Astrocyte of the spinal cord (primary cell): ENCODE results near the gene FREM2.

Experiments used
- DNase-seq: peaks from one replicate; pipeline ENCODE4 v3.0.0; 2011; ENCODE audit warnings: low read depth, low spot score
- H3K4me3 ChIP-seq: 2 replicates; pipeline ENCODE4 v1.5.1; 2011; ENCODE audit warnings: low read depth, mild to moderate bottlenecking, low read length, moderate library complexity
- in situ Hi-C: cut with HindIII; loops from 2 replicates; pipeline ENCODE4 v1.10.0; 2017; ENCODE audit warnings: low sequenced_read_pairs
- TF ChIP-seq, protein P1 (sequence below): IDR thresholded peaks from 2 replicates; pipeline ENCODE4 v1.5.1; 2012; ENCODE audit warnings: low read depth, mild to moderate bottlenecking, low read length, inconsistent platforms

FREM2 gene

DNA sequence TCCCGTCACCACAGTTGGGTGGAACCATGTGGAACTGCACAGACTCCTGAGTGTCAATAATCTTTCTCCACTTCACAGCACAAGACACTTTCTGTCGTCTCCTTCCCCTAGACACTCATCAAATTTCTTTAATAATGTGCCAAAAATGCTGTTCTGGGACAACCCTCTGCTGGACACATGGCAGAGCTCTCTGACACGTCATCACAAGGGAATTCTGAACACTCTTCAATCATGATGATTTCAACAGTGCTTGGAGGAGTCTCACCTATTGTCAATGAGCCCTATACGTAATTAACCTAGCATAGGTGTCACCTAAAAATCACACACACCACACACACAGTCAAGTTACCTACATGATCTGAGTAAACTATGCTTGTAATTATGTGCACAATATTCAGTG, 162.4 kb downstream of the FREM2 start:
- TF ChIP-seq, protein P1, sequence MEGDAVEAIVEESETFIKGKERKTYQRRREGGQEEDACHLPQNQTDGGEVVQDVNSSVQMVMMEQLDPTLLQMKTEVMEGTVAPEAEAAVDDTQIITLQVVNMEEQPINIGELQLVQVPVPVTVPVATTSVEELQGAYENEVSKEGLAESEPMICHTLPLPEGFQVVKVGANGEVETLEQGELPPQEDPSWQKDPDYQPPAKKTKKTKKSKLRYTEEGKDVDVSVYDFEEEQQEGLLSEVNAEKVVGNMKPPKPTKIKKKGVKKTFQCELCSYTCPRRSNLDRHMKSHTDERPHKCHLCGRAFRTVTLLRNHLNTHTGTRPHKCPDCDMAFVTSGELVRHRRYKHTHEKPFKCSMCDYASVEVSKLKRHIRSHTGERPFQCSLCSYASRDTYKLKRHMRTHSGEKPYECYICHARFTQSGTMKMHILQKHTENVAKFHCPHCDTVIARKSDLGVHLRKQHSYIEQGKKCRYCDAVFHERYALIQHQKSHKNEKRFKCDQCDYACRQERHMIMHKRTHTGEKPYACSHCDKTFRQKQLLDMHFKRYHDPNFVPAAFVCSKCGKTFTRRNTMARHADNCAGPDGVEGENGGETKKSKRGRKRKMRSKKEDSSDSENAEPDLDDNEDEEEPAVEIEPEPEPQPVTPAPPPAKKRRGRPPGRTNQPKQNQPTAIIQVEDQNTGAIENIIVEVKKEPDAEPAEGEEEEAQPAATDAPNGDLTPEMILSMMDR, result no peak
- DNase-seq, result no peak
- in situ Hi-C loops, result no loop called here
- H3K4me3 ChIP-seq, result no peak overlapping the region

DNA sequence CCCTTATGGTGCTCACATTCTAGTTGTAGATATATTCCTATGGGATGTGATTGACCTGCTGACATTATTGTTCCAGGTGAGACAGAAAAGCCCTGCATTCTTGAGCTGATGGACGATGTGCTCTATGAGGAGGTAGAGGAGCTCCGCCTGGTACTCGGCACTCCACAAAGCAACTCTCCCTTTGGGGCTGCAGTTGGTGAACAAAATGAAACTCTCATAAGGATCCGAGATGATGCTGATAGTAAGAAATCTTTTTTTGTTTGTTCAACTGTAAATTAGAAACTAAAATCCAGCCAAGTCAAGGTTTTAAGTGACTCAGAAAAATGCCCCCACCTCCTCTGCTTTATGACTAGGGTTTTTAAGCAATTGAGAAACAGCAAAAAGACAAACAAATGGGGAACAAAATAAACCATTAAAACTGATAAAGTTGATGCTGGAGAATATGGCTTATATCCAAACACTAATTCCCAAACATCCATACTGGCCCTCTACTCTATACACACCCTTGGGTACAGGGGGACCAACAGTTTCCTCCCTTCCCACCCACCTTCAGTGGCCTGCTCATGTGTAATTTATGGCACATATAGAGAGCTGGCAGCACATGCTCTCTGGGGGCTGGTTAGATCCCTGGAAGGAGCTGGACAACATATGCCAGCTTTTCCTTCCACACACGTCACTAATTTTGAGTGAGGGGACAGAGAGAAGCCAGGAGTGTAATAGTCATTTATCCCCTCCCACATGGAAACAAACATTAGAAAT, 164.2 kb downstream of the FREM2 start:
- no peak for DNase-seq
- TF ChIP-seq, protein P1, result no peak
- H3K4me3 ChIP-seq, result no peak overlapping the region
- in situ Hi-C loops, result no loop called here

DNA sequence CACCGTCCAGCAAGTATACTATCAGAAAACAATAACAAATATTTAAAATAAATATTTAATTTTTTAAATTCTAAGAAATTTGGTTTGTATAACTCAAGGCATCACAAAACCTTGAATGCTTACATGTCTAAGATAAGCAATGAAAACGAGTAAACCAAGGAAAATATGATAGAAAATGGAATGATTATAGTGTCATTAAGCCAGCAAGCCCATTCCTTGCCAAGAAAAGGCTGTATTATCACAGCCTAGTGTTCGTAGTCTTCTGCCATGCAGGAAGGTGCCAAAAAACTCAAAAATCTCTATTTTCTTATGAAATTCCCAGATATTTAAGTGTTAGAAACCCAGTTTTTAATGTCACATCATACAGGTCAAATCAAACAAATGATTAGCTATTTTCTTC, 167.3 kb downstream of the FREM2 start:
- in situ Hi-C loops, result no loop called here
- DNase-seq, result no peak
- TF ChIP-seq, protein P1, result no peak
- no peak overlapping the region for H3K4me3 ChIP-seq

DNA sequence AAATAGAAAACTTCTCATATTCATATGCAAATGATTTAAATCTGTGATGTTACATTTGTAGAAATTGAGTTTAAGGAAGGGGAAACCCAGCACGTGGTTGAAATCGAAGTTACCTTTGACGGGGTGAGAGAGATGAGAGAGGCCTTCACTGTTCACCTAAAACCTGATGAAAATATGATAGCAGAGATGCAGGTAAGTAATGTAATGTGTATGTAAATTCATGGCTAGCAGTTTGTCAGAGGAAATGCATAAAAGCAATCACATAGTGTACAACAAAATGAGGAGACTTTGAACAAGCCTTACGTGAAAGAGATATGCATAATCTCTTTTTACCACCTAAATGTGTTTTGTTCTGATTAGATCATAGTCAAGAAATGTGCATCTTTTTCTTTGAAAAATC, 169.2 kb downstream of the FREM2 start:
- no peak overlapping the region for H3K4me3 ChIP-seq
- DNase-seq, result no peak
- TF ChIP-seq, protein P1, result no peak
- in situ Hi-C loops, result no loop called here

DNA sequence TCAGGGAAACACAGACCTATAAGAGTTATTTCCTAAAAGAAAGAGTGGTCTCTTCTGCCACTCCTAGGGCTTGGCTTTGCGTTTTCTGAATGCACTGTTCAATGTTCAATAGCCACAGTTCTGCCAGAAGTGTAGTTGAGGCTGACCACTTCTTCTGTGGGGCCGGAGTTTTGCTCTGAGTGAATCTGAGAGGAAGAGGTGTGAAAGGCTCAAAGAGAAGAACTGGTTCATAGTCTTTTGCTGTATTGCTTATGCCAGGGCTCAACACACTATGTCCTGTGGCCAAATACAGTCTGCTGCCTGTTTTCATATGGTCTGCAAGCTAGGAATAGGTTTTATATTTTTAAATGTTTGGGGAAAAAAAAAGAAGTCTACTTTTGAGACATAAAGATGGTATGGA, 175.6 kb downstream of the FREM2 start:
- TF ChIP-seq, protein P1, result no peak
- in situ Hi-C loops, result no loop called here
- H3K4me3 ChIP-seq, result no peak overlapping the region

DNA sequence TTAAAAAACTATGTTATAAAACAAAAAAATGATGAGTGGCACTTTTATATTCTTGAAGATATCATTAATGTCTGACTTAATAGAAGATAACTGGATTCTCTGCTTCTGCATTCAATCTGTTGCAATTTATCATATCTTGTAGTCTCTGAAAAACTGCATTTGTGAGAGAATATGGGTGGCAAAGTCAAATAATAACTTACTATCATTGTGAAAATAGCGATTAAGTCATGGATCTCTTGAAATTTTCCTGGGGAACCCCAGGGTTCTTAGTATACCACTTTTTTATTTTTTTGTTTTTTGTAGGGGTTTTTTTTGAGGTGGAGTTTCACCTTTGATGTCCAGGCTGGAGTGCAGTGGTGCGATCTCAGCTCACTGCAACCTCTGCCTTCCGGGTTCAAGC, 176.7 kb downstream of the FREM2 start:
- H3K4me3 ChIP-seq, result no peak overlapping the region
- in situ Hi-C loops, result no loop called here
- TF ChIP-seq, protein P1, result no peak
- DNase-seq, result no peak

More for the DNA sequence above, 175.6 kb downstream of the FREM2 start:
- no peak for DNase-seq
